Measurements from ENCODE around the gene PARD3B.

DNA sequence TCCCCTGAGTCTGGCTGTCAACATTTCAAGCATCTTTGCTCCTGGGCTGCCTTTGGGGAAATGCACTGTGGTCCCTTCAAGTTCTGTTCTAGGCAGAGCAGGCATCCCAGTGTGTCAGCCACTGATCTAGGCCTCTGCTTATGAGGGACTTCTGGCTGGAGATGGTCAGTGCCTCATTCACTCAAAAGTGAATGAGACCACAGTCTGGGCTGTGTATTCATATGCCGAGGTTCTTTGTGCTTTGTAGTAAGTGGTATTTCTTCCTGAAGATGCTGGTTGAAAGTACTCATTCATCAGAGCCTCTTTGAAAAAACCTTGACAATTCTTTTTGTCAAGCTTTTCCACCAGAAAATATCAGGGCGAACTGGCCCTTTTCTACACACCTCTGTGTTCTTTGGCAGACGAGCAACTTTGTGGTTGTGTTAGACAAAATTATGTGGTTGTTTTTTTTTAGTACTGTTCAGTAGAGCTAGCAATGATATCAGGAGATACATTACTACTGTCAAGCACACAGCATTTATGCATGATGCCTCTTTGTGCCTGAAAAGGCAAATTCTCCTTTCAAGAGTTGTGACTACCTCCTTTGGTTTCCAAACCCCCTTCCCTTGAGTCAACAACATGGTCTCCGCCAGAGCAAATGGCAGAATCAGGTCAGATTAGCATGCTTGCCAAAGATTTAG is 626.1 kb downstream of the PARD3B start:
- TF ChIP-seq FOXM1 (IDR thresholded peaks at IDR 0.05; ENCODE audit: borderline replicate concordance) (no peak), SP1 (IDR thresholded peaks at IDR 0.05) (no peak), ARNT (IDR thresholded peaks at IDR 0.05) (no peak), FOXA1 (IDR thresholded peaks at IDR 0.05) (no peak), BHLHE40 (IDR thresholded peaks at IDR 0.05; ENCODE audit: borderline replicate concordance) (no peak), ZNF384 (IDR thresholded peaks at IDR 0.05) (no peak), ELF4 (IDR thresholded peaks at IDR 0.05) (no peak), TARDBP (IDR thresholded peaks at IDR 0.05) (no peak), L3MBTL2 (conservative IDR thresholded peaks at IDR 0.05) (no peak), SUZ12 (IDR thresholded peaks at IDR 0.05) (no peak)
